ENCODE measurements around the gene NR1H3. TPM values are rescaled to one million over a fixed set of nuclear protein-coding genes. Genes with fewer than 3 reads are reported as not detected.
A peak's percentile ranks its signal among the peaks of the same experiment; 100 is the strongest.

Gene NR1H3
- total RNA-seq, 4 donors from 2014 or later = 14.5 to 21.0 (median 16.1) TPM

DNA sequence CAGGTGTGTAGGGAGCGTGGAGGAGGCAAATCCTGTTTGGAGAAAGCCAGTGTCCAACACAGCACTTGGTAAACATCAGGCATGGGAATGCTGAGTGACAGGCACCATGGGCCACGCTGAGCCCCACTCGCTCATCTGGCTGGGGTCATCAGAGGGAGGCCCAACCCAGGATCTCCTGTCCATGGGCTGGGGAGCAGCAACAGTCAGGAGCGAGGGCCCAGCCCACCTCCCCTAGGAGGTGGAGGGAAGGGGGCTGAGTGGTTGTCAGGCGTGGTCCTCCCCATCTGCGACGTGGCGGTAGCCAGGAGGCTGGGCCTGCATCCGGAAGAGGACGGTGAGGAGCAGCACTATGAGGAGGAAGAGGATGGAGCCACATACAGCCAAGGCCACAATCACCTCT, 17.9 kb upstream of the NR1H3 start:
- Histone ChIP-seq H3K4me1 (peaks cover 0 to 4% (median 0%) of the 10 kb centered on the region in 3 donors), H3K9me3 (no peaks in the 10 kb centered on the region), H3K4me3 (no peak overlapping the region), H3K36me3 (peaks cover 0 to 94% of the 10 kb centered on the region in 2 donors), H3K27me3 (no peaks in the 10 kb centered on the region), H3K27ac (no peak overlapping the region)
- no peak for ATAC-seq
- TF ChIP-seq EP300 (IDR thresholded peaks at IDR 0.05) (no peak), POLR2AphosphoS5 (IDR thresholded peaks at IDR 0.05) (no peak), POLR2A (IDR thresholded peaks at IDR 0.05) (no peak)
- TF ChIP-seq, protein P1, sequence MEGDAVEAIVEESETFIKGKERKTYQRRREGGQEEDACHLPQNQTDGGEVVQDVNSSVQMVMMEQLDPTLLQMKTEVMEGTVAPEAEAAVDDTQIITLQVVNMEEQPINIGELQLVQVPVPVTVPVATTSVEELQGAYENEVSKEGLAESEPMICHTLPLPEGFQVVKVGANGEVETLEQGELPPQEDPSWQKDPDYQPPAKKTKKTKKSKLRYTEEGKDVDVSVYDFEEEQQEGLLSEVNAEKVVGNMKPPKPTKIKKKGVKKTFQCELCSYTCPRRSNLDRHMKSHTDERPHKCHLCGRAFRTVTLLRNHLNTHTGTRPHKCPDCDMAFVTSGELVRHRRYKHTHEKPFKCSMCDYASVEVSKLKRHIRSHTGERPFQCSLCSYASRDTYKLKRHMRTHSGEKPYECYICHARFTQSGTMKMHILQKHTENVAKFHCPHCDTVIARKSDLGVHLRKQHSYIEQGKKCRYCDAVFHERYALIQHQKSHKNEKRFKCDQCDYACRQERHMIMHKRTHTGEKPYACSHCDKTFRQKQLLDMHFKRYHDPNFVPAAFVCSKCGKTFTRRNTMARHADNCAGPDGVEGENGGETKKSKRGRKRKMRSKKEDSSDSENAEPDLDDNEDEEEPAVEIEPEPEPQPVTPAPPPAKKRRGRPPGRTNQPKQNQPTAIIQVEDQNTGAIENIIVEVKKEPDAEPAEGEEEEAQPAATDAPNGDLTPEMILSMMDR (IDR thresholded peaks at IDR 0.05) = no peak
- 88% methylated on average over 5 of the region's 10 CpGs; no CpG with 5 or more reads in 1 of the 2 donors for WGBS, 2 donors (ENCODE audit: low coverage in 1 of 2)

DNA sequence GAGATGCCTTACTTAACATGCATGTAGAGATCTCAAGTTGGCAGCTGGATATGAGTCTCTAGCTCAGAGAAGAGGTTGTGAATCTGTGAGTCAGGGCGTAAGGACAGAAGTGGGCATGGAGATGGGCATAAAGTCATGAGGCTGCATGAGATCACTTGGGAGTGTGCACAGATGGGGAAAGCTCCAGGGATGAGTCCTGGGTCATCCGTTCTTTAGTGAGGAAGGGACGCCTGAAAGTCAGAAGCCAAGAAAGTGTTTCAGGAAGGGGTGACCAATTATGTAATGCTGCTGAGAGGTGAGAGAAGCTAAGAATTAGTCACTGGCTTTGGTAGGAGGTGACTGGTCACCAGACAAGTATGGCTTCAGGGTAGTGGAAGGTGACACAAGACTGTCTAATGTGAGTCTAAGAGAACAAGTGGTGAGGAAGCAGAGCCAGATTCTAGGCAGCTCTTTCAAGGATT, 15.9 kb upstream of the NR1H3 start:
- Histone ChIP-seq H3K27ac (no peak overlapping the region), H3K36me3 (peaks cover 0 to 96% of the 10 kb centered on the region in 2 donors), H3K4me3 (no peak overlapping the region), H3K27me3 (no peaks in the 10 kb centered on the region), H3K4me1 (peaks cover 0 to 7% (median 0%) of the 10 kb centered on the region in 3 donors), H3K9me3 (no peaks in the 10 kb centered on the region)
- 60 to 83% methylated on average over 1 to 3 of the region's 3 CpGs for WGBS, 2 donors (ENCODE audit: low coverage in 1 of 2)
- ATAC-seq = no peak
- TF ChIP-seq EP300 (IDR thresholded peaks at IDR 0.05) (no peak), POLR2AphosphoS5 (IDR thresholded peaks at IDR 0.05) (no peak), POLR2A (IDR thresholded peaks at IDR 0.05) (no peak)

DNA sequence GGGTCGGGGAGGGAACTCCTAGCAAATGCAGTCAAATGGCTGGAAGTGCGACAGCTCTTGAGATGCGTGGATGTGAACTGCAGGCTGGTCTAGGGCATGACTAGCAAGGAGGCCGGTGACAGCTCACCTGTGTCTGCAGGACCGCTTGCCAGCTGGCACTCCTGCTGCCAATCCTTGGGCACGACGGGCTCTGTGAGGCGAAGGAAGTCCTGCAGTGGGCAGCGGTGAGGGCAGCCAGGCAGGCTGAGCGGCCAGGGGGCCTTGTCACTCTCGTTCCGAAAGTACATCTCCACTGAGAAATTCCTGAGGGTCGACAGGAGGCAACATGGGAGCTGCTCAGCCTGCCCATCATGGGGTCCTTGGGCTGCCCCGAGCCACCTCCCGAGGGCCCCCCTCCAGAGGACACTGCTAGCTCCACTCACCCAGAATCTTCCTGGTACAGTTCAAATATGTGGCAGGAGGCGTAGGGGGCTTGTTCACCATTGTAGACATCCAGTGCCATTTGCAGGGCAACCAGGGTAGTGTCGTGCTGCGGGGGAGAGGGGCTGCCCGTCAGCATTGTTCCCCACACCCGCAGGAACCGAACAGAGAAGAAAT, 15.1 kb upstream of the NR1H3 start:
- TF ChIP-seq EP300 (IDR thresholded peaks at IDR 0.05) = no peak
- TF ChIP-seq, protein P1 (IDR thresholded peaks at IDR 0.05) = no peak
- TF ChIP-seq POLR2A (IDR thresholded peaks at IDR 0.05) = no peak
- no peak for TF ChIP-seq POLR2AphosphoS5 (IDR thresholded peaks at IDR 0.05)
- H3K4me3 ChIP-seq = no peak overlapping the region
- WGBS, 2 donors (ENCODE audit: low coverage in 1 of 2) = 80 to 100% methylated on average over 1 to 7 of the region's 21 CpGs
- no peaks in the 10 kb centered on the region for H3K27me3 ChIP-seq
- no peaks in the 10 kb centered on the region for H3K9me3 ChIP-seq
- no peak for ATAC-seq
- H3K4me1 ChIP-seq = peaks cover 0 to 15% (median 6%) of the 10 kb centered on the region in 3 donors
- H3K36me3 ChIP-seq = peaks cover 0 to 95% of the 10 kb centered on the region in 2 donors
- no peak overlapping the region for H3K27ac ChIP-seq

DNA sequence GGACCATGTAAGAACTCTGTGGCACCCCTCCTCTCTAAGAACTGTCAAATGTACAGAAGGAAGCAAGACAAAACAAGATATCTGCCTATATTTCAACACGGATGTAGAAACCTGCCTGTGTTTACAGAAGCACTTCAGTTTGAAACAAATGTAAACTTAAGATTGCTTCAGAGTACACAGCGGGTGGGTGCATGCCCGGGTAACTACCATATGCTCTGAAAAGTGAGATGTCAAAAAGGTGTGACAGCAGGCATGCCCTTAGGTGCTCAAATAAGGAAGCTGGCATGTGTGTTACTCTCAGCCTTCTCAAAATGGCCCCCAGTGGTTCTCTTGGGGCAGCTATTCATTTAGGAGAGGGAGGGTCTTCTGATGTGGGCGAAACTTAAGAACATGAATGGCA, 14.3 kb upstream of the NR1H3 start:
- Histone ChIP-seq H3K4me1 (peaks cover 0 to 22% (median 10%) of the 10 kb centered on the region in 3 donors), H3K4me3 (no peak overlapping the region), H3K27ac (no peak overlapping the region), H3K27me3 (no peaks in the 10 kb centered on the region), H3K9me3 (no peaks in the 10 kb centered on the region), H3K36me3 (peaks cover 0 to 88% of the 10 kb centered on the region in 2 donors)
- WGBS, 2 donors (ENCODE audit: low coverage in 1 of 2) = 76 to 80% methylated on average over 4 of the region's 4 CpGs
- TF ChIP-seq, protein P1 (IDR thresholded peaks at IDR 0.05) = no peak
- TF ChIP-seq POLR2AphosphoS5 (IDR thresholded peaks at IDR 0.05) = no peak
- no peak for TF ChIP-seq POLR2A (IDR thresholded peaks at IDR 0.05)
- no peak for TF ChIP-seq EP300 (IDR thresholded peaks at IDR 0.05)
- ATAC-seq = no peak

DNA sequence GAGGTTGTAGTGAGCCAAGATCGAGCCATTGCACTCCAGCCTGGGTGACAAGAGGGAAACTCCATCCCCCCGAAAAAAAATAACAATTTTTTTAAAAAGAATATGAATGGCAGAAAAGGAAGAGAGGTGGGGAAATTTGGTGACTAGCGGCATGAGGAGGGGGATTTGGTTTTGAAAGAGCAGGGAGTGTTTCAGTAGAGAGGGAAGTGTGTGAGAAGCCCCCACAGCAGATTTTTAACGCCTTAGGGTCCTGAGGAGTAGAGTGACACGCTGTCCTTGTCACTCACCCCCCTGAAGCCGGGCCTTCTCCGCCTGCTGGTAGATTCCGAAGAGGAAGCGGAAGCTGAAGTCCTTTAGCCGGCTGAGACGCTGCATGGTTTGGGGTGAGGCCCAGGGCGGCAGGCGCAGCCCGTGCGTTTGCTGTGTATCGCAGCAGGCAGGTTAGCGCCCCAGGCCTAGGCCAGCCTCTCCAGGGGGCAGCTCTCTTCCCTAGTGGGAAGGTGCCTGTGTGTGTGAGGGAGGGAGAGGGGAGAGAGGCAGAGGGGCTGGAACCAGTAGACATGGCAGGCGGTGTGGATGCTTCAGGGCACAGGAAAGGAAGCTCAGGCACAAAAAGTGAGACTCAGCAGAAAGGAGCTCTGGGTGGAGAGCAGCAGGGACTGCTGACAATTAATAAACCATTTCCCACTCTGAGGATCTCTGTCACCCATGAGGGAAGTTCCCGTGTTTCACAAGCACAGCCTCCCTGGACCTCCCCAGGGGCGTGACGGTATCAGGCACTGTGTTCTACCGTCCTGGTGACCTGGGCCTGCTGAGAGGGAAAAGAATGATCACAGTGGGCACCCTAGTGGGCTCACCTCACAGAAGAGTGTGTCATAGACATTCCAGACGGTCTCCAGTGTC, 13.1 kb upstream of the NR1H3 start:
- H3K27me3 ChIP-seq = no peaks in the 10 kb centered on the region
- H3K4me1 ChIP-seq = peaks cover 0 to 28% (median 14%) of the 10 kb centered on the region in 3 donors
- peak; percentile 35 for ATAC-seq
- peak in 1 of 2 donors; percentile 18 for TF ChIP-seq POLR2A (IDR thresholded peaks at IDR 0.05)
- TF ChIP-seq POLR2AphosphoS5 (IDR thresholded peaks at IDR 0.05) = no peak
- TF ChIP-seq, protein P1 (IDR thresholded peaks at IDR 0.05) = no peak
- no peak for TF ChIP-seq EP300 (IDR thresholded peaks at IDR 0.05)
- no peaks in the 10 kb centered on the region for H3K9me3 ChIP-seq
- no peak overlapping the region for H3K4me3 ChIP-seq
- peak overlapping the region in 1 of 4 donors; percentile 15 for H3K27ac ChIP-seq
- peaks cover 0 to 75% of the 10 kb centered on the region in 2 donors for H3K36me3 ChIP-seq
- WGBS, 2 donors (ENCODE audit: low coverage in 1 of 2) = 81% methylated on average over 6 to 8 of the region's 23 CpGs
